Neural cell (in vitro differentiated cells): ENCODE measurements around the gene PDE3B.

Experiments used
- CTCF ChIP-seq: fragments of 450-650 bp; IDR thresholded peaks from 2 replicates; pipeline ENCODE4 v1.5.1; 2014; ENCODE audit warnings: antibody characterized with exemption, mild to moderate bottlenecking, moderate library complexity; ENCODE audit not compliant: poor library complexity, severe bottlenecking
- EP300 ChIP-seq: fragments of 450-650 bp; conservative IDR thresholded peaks from 2 replicates; pipeline ENCODE4 v1.6.1; 2014; ENCODE audit warnings: antibody characterized with exemption, mild to moderate bottlenecking, moderate library complexity; ENCODE audit not compliant: poor library complexity, severe bottlenecking
- EZH2 ChIP-seq: fragments of 200-600, 300-800 bp; shearing (Covaris generic), sonication (generic); IDR thresholded peaks from 2 replicates; pipeline ENCODE4 v1.6.1; 2014; ENCODE audit warnings: antibody characterized with exemption, low read length, borderline replicate concordance, mild to moderate bottlenecking; ENCODE audit not compliant: insufficient read depth, poor library complexity, severe bottlenecking
- POLR2AphosphoS5 ChIP-seq: IDR thresholded peaks from 2 replicates; pipeline ENCODE4 v1.6.1; 2012
- RAD21 ChIP-seq: fragments of 450-650 bp; conservative IDR thresholded peaks from 2 replicates; pipeline ENCODE4 v1.6.1; 2014; ENCODE audit warnings: antibody characterized with exemption, mild to moderate bottlenecking, moderate library complexity
- SMC3 ChIP-seq: fragments of 450-650 bp; conservative IDR thresholded peaks from 2 replicates; pipeline ENCODE4 v1.6.1; 2014; ENCODE audit warnings: antibody characterized with exemption, mild to moderate bottlenecking, moderate library complexity; ENCODE audit not compliant: poor library complexity

GRCh38 chr11:14906993-14907392 lies 263.4 kb downstream of the PDE3B start:
- TF ChIP-seq CTCF (no peak), POLR2AphosphoS5 (no peak), EZH2 (no peak), EP300 (no peak), SMC3 (no peak), RAD21 (no peak)
